Germinal center (tissue), 1 donor: Measurements from ENCODE around the gene KCNJ14.
A peak's percentile ranks its signal among the peaks of the same experiment; 100 is the strongest.

ENCODE experiments used
- DNase-seq: peaks from one replicate; pipeline ENCODE4 v3.0.0; 2012; ENCODE audit warnings: mixed read lengths, low spot score

Gene KCNJ14

GRCh38 chr19:48445606-48446481, 9.5 kb upstream of the KCNJ14 start, which contains the start of gene GRWD1:
Gene GRWD1 (plus strand): TSS chr19:48445983. CDS start chr19:48446006, 23 bp downstream.
- DNase-seq = peak; percentile 92

- no peak for DNase-seq
Measured at GRCh38 chr19:48446579-48446978, 8.8 kb upstream of the KCNJ14 start.

GRCh38 chr19:48448563-48448962, 6.8 kb upstream of the KCNJ14 start:
- DNase-seq = no peak

- no peak for DNase-seq
Measured at GRCh38 chr19:48450441-48450840, 4.9 kb upstream of the KCNJ14 start.

- no peak for DNase-seq
Measured at GRCh38 chr19:48450863-48451262, 4.5 kb upstream of the KCNJ14 start.

- no peak for DNase-seq
Measured at GRCh38 chr19:48451624-48452023, 3.8 kb upstream of the KCNJ14 start.

GRCh38 chr19:48452289-48453190, 2.8 kb upstream of the KCNJ14 start:
- no peak for DNase-seq

- DNase-seq = no peak
Measured at GRCh38 chr19:48454150-48454730, 1.1 kb upstream of the KCNJ14 start.

- no peak for DNase-seq
Measured at GRCh38 chr19:48455908-48456562, 661 bp downstream of the KCNJ14 start.

- DNase-seq = no peak
Measured at GRCh38 chr19:48456864-48457263, 1.5 kb downstream of the KCNJ14 start.

GRCh38 chr19:48458016-48458415, 2.6 kb downstream of the KCNJ14 start:
- DNase-seq = no peak

- DNase-seq = no peak
Measured at GRCh38 chr19:48461651-48461981, 6.2 kb downstream of the KCNJ14 start.

- no peak for DNase-seq
Measured at GRCh38 chr19:48461982-48462655, 6.7 kb downstream of the KCNJ14 start.

- DNase-seq = no peak
Measured at GRCh38 chr19:48465215-48465614, 9.8 kb downstream of the KCNJ14 start.

- no peak for DNase-seq
Measured at GRCh38 chr19:48466561-48467325, 11.4 kb downstream of the KCNJ14 start.

GRCh38 chr19:48468772-48469288, 13.5 kb downstream of the KCNJ14 start:
- peak; percentile 97 for DNase-seq

- peak; percentile 47 for DNase-seq
Measured at GRCh38 chr19:48469289-48469881, 14.0 kb downstream of the KCNJ14 start, which contains the start of gene CYTH2. Gene CYTH2 (plus strand): TSS chr19:48469369. CDS start chr19:48469508, 139 bp downstream.

- DNase-seq = no peak
Measured at GRCh38 chr19:48469934-48470680, 14.7 kb downstream of the KCNJ14 start.

GRCh38 chr19:48470856-48471255, 15.5 kb downstream of the KCNJ14 start:
- no peak for DNase-seq
